ENCODE measurements around the gene TRIO. TPM values are rescaled to one million over a fixed set of nuclear protein-coding genes. Genes with fewer than 3 reads are reported as not detected.
"Not testable (repeated sequence)": the region's sequence is repeated elsewhere in the genome, so short reads cannot be mapped to it uniquely, and the experiment has no call there.

The TRIO gene
- total RNA-seq, 1 experiment from 2014 or later, result 88.8 TPM

DNA sequence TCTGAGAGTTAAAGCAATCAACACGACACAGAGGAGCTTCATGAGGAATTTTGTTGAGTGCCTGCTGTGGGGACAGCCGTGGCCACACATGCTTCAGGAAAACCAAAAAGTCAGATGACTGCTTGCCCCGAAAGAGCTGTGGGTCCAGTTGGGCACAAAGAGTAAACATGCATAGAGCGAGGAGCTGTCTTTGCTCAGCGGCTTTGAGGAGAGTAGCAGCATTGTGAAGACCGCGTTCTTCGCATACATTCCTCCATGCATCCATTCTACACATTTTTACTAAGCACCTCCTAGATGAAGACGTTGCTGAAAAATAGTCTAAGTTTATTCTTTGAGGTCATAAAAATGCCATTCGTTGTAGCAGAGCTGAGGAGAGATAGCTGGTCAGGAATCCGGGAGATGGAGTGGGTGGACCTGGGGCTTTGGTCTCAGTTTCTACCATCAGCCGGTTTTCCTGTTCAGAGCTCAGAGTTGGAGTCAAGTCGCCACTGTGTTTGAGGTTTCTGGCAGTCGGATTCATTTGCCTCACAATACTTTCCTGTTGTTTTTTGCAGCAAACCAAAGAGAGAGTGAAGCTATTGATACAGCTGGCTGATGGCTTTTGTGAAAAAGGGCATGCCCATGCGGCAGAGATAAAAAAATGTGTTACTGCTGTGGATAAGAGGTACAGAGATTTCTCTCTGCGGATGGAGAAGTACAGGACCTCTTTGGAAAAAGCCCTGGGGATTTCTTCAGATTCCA lies 243.9 kb downstream of the TRIO start (continued):
- TF ChIP-seq AFF4 (CRISPR knock-in tag; IDR thresholded peaks at IDR 0.05; ENCODE audit: borderline replicate concordance), result no peak
- no peak for TF ChIP-seq TCF7 (CRISPR knock-in tag; IDR thresholded peaks at IDR 0.05; ENCODE audit: low read depth)
- no peak for TF ChIP-seq GTF2I (CRISPR knock-in tag; conservative IDR thresholded peaks at IDR 0.05)

GRCh38 chr5:14388741-14389140 lies 245.6 kb downstream of the TRIO start:
- CTCF ChIA-PET, result no interaction called here
- ATAC-seq (no peak), DNase-seq (ENCODE audit: low spot score) (no peak)
- H3K9me3 Mint-ChIP-seq, result peaks cover 10% of the 10 kb centered on the region
- H3K4me1 Mint-ChIP-seq, result peaks cover 32% of the 10 kb centered on the region
- H3K27me3 Mint-ChIP-seq (ENCODE audit: low read depth), result no peaks in the 10 kb centered on the region
- POLR2A ChIA-PET, result no interaction called here
- no peak overlapping the region for H3K4me3 Mint-ChIP-seq
- H3K27ac Mint-ChIP-seq, result no peak overlapping the region
- peaks cover 57% of the 10 kb centered on the region for H3K36me3 Mint-ChIP-seq
- TF ChIP-seq ZNF263 (CRISPR knock-in tag; IDR thresholded peaks at IDR 0.05; ENCODE audit: low read depth), result no peak
- no peak for TF ChIP-seq ZNF121 (CRISPR knock-in tag; IDR thresholded peaks at IDR 0.05)
- TF ChIP-seq, protein P1, sequence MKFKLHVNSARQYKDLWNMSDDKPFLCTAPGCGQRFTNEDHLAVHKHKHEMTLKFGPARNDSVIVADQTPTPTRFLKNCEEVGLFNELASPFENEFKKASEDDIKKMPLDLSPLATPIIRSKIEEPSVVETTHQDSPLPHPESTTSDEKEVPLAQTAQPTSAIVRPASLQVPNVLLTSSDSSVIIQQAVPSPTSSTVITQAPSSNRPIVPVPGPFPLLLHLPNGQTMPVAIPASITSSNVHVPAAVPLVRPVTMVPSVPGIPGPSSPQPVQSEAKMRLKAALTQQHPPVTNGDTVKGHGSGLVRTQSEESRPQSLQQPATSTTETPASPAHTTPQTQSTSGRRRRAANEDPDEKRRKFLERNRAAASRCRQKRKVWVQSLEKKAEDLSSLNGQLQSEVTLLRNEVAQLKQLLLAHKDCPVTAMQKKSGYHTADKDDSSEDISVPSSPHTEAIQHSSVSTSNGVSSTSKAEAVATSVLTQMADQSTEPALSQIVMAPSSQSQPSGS (CRISPR knock-in tag; IDR thresholded peaks at IDR 0.05; ENCODE audit: borderline replicate concordance, low read depth), result no peak
- TF ChIP-seq CBFB (CRISPR knock-in tag; IDR thresholded peaks at IDR 0.05; ENCODE audit: low read depth), result no peak
- TF ChIP-seq ZMAT4 (CRISPR knock-in tag; IDR thresholded peaks at IDR 0.05), result no peak
- no peak for TF ChIP-seq CREB1 (CRISPR knock-in tag; IDR thresholded peaks at IDR 0.05)
- TF ChIP-seq NR2C2 (CRISPR knock-in tag; IDR thresholded peaks at IDR 0.05), result no peak
- TF ChIP-seq, protein P2, sequence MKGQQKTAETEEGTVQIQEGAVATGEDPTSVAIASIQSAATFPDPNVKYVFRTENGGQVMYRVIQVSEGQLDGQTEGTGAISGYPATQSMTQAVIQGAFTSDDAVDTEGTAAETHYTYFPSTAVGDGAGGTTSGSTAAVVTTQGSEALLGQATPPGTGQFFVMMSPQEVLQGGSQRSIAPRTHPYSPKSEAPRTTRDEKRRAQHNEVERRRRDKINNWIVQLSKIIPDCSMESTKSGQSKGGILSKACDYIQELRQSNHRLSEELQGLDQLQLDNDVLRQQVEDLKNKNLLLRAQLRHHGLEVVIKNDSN (CRISPR knock-in tag; IDR thresholded peaks at IDR 0.05), result no peak
- TF ChIP-seq NR3C1 (CRISPR knock-in tag; conservative IDR thresholded peaks at IDR 0.05; ENCODE audit: low read depth), result no peak
- TF ChIP-seq, protein P3, sequence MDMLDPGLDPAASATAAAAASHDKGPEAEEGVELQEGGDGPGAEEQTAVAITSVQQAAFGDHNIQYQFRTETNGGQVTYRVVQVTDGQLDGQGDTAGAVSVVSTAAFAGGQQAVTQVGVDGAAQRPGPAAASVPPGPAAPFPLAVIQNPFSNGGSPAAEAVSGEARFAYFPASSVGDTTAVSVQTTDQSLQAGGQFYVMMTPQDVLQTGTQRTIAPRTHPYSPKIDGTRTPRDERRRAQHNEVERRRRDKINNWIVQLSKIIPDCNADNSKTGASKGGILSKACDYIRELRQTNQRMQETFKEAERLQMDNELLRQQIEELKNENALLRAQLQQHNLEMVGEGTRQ (CRISPR knock-in tag; IDR thresholded peaks at IDR 0.05), result no peak

DNA sequence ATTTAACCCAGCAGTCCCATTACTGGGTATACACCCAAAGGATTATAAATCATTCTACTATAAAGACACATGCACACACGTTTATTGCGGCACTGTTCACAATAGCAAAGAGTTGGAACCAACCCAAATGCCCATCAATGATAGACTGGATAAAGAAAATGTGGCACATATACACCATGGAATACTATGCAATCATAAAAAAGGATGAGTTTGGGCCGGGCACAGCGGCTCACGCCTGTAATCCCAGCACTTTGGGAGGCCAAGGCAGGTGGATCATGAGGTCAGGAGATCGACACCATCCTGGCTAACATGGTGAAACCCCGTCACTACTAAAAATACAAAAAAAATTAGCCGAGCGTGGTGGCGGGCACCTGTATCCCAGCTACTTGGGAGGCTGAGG lies 249.4 kb downstream of the TRIO start:
- H3K9me3 Mint-ChIP-seq, result peaks cover 10% of the 10 kb centered on the region
- H3K27ac Mint-ChIP-seq; DNase-seq (ENCODE audit: low spot score); H3K4me1 Mint-ChIP-seq; POLR2A ChIA-PET; H3K27me3 Mint-ChIP-seq (ENCODE audit: low read depth); H3K4me3 Mint-ChIP-seq; ATAC-seq: not testable (repeated sequence)
- H3K36me3 Mint-ChIP-seq, result peaks cover 73% of the 10 kb centered on the region
- CTCF ChIA-PET, result interaction anchor here (0.6 kb wide), 1 partner anchor 234 kb away, joined by 3 read pairs; no protein-coding TSS in a partner anchor
